ACHN (cell line): Measurements from ENCODE around the gene LRFN3.
A peak's percentile ranks its signal among the peaks of the same experiment; 100 is the strongest.
"Not testable (repeated sequence)": the region's sequence is repeated elsewhere in the genome, so short reads cannot be mapped to it uniquely, and the experiment has no call there.

Source experiments
- DNase-seq: peaks from one replicate; pipeline ENCODE4 v3.0.0-alpha.2; 2015
- in situ Hi-C: cut with HindIII; loops from 2 replicates; pipeline ENCODE4 v1.10.0; 2017; ENCODE audit warnings: low sequenced_read_pairs, low pct_ligation_motif_present, low pct_unique_long_range_greater_than_20kb

LRFN3 gene

DNA sequence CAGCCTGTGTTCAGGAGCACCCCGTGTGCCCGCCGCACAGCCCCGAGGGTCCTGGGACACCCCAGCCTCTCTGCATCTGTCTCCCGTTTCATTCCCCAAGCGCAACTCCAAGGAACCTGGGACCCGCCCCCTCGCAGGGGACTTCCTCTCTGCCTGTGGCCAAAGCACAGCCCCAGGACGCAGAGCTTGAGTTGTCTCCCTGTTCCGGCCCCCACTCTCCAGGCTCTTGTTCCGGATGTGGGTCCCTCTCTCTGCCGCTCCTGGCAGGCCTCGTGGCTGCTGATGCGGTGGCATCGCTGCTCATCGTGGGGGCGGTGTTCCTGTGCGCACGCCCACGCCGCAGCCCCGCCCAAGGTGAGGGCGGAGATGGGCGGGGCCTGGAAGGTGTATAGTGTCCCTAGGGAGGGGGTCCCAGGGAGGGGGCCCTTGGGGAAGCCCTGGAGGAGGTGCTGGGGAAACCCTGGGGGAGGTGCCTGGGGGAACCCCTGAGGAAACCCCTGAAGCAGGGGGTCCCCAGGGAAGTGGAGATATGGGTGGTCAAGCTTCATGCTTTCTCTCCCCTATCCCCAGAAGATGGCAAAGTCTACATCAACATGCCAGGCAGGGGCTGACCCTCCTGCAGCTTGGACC lies 32.5 kb upstream of the LRFN3 start:
- DNase-seq = no peak
- in situ Hi-C loops = no loop called here

- no peak for DNase-seq
- in situ Hi-C loops = no loop called here
These were observed 31.7 kb upstream of the LRFN3 start for GRCh38 chr19:35904311-35905068.

DNA sequence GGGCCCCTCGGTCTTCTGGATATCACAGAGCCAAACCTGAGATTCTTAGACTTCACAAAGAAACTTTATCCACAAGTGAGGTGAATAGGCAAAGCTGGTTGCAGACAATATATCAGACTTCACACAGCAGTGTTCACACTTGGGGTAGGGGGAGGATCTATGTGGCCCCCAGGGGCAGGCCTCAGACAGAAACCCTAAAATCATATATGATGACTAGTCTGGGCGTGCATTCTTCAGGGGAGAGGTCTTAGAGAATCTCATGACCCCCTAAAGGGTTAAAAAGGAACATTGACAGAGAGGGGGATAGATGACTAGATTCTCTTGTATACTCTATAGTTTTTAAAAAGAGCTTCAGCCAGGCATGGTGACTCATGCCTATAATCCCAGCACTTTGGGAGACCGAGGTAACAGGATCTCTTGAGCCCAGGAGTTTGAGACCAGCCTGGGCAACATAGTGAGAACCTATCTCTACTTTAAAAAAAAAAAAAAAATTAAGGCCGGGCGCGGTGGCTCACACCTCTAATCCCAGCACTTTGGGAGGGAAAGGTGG lies 30.9 kb upstream of the LRFN3 start:
- DNase-seq = no peak
- in situ Hi-C loops = no loop called here

- in situ Hi-C loops = no loop called here
- DNase-seq = no peak
These were observed 28.8 kb upstream of the LRFN3 start for GRCh38 chr19:35907377-35907745.

GRCh38 chr19:35908010-35908441 lies 28.1 kb upstream of the LRFN3 start, which contains the start of gene TYROBP:
TYROBP (minus strand) TSS chr19:35908295; CDS start chr19:35908228, 67 bp downstream.
- in situ Hi-C loops = no loop called here
- no peak for DNase-seq

DNA sequence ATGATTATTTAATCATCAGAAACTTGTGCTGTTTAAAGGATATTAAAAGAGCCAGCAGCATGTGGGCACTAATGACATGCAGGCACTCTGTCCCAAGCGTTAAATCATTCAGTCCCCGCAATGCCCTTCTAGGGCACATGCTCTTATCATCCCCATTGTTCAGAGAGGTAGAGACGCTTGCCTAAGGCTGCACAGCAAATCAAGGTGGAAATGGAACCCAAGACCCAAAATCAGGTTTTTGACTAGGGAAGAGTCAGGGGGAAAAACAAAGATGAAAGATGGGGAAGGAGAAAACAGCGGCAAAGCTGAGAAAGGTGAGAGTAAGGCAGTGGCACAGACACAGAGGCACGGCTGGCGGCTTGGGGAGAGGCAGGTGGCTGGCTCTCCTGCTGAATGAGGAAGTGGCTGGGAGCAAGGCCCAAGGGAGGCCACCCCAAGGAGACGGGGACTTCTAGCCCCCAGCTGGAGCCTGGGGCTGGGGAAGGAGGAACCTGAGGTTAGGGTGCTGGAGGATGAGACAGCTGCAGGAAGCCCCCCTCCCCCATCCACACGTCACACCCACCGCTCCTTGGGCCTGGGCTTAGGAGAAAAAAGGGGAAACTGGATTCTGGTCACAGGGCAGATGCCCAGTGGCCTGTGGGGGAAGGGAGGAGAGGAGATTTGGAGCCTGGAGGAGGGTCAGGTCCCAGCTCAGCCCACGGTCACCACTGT lies 27.0 kb upstream of the LRFN3 start:
- DNase-seq = no peak
- in situ Hi-C loops = no loop called here

DNA sequence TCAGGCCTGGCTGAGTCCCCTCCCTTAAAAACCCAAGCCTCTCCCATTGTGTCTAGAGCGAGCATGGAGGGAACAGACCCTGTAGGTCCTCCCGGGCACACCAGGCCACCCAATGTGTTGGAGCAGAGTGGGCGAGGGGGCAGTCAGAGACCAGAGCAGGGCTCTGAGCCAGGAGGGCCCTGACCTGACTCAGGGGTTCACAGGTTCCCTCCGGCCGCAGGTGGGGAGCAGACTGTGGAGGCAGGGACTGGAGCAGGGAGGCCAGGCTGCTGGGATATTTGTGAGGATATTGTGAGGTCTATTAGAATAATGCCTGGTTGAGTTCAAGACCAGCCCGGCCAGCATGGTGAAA lies 26.5 kb upstream of the LRFN3 start:
- in situ Hi-C loops = no loop called here
- DNase-seq = no peak

DNA sequence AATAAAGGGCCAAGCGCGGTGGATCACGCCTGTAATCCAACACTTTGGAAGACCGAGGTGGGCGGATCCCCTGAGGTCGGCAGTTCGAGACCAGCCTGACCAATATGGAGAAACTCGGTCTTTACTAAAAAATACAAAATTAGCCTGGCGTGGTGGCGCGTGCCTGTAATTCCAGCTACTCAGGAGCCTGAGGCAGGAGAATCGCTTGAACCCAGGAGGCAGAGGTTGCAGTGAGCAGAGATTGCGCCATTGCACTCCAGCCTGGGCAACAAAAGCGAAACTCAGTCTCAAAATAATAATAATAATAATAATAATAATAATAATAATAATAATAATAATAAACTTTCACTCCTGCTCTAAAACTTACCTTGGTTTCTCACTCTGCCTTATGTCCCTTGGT lies 25.8 kb upstream of the LRFN3 start:
- in situ Hi-C loops, DNase-seq: not testable (repeated sequence)

GRCh38 chr19:35911173-35911572 lies 25.0 kb upstream of the LRFN3 start:
- in situ Hi-C loops = no loop called here
- no peak for DNase-seq

DNA sequence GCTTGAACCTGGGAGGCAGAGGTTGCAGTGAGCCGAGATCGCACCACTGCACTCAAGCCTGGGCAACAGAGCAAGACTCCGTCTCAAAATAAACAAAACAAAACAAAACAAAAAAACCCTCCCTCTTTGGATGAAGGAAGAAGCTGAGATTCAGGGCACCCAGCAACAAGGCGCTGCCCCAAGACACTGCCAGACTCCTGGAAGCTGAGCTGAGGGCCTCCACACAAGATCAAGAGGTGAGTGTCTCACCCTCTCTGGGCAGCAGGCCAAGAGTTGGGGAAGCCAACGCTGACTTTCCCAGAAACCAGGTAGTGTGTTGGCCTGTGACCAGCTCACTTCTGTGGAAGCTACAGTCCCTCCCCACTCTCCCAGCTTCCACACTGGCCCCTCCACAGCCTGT lies 24.4 kb upstream of the LRFN3 start:
- in situ Hi-C loops = no loop called here
- peak; percentile 21 for DNase-seq

GRCh38 chr19:35913589-35913988 lies 22.6 kb upstream of the LRFN3 start:
- in situ Hi-C loops = no loop called here
- DNase-seq = no peak

- no peak for DNase-seq
- in situ Hi-C loops = no loop called here
These were observed 20.7 kb upstream of the LRFN3 start for GRCh38 chr19:35915443-35915842.

GRCh38 chr19:35919306-35919705 lies 16.9 kb upstream of the LRFN3 start:
- no peak for DNase-seq
- in situ Hi-C loops = no loop called here

DNA sequence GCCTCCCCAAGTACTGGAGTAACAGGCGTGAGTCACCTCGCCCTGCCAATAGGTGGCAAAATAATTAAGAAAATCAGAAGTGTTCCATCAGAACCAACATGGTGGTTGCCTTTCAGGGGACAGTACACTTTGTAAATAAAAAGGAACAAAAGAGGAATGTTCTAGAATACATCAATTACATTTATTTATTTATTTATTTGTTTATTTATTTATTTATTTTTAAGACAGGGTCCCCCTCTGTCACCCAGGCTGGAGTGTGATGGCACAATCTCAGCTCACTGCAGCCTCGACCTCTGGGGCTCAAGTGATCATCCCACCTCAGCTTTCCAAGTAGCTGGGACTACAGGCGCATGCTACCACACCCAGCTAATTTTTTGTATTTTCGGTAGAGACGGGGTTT lies 15.2 kb upstream of the LRFN3 start:
- no peak for DNase-seq
- in situ Hi-C loops = no loop called here

DNA sequence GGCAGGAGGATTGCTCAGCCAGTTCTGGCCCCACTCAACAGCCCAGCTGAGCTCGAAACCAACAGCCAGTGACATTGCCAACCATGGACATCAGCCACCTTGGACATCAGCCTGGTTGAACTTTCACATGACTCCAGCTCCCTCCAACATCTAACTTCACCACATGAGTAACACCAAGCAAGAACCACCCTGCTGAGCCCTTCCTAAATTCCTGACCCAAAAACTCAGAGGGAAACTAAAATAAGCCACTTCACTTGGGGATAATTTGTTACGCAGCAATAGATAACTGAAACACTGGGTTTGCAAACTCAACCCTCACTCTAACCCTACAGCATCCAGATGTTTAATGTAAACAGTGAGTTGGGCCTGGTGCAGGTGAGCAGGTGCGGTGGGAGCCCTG lies 10.7 kb upstream of the LRFN3 start:
- DNase-seq = no peak
- in situ Hi-C loops = no loop called here

GRCh38 chr19:35928507-35928906 lies 7.7 kb upstream of the LRFN3 start:
- DNase-seq = no peak
- in situ Hi-C loops = no loop called here

- in situ Hi-C loops = no loop called here
These were observed 6.3 kb upstream of the LRFN3 start for GRCh38 chr19:35929876-35930275.

GRCh38 chr19:35931161-35931873 lies 4.9 kb upstream of the LRFN3 start:
- DNase-seq = peak; percentile 98
- in situ Hi-C loops = no loop called here

More at GRCh38 chr19:35929876-35930275, 6.3 kb upstream of the LRFN3 start:
- no peak for DNase-seq

GRCh38 chr19:35931874-35932202 lies 4.3 kb upstream of the LRFN3 start:
- no peak for DNase-seq
- in situ Hi-C loops = no loop called here
